ENCODE results near the gene DCP2.
"Not testable (repeated sequence)": the region's sequence is repeated elsewhere in the genome, so short reads cannot be mapped to it uniquely, and the experiment has no call there.

The DCP2 gene

DNA sequence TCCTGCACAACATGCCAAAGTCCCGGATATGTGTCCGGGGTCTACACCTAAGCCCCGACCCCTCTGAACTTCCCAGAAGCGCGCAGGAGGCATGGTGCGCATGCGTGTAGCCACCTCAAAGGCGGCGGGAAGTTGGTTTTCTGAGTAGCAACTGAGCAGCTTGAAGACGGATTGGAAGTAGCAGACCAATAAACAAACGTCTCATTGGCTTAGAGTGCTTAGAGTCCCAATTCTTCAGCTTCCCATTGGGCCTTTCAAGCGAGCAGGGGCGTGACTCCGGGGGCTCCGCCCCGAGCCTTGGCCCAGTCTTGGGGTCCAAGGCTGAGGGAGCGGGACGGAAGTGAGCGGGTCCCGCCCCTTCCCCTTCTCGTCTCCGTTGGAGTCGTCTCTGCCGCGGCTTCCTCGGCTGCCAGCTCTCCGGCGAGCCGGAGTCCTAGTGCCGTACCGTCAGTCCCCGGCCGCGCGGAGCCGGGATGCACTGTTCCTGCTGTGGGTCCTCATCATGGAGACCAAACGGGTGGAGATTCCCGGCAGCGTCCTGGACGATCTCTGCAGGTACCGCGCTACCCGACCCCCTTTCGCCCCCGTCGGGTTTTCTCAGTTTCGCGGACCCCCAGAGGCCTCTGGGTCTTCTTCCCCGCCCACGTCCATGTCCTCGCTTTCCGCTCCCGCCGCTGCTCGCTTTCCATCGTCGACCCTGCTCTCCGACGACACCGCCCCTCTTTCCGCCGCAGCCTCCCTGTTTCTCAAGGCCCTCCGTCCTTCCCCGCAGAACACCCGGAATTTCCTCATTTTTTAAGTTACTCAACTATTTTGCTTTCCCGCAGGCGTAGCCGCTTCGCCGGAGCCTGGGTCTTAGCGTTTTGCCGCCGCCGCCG is at the start of gene DCP2:
DCP2 (plus strand) TSS at position 367 of the 878 bp plus-strand sequence; CDS start at position 503, 136 bp downstream.
- DNase-seq, result peak; percentile 98

DNA sequence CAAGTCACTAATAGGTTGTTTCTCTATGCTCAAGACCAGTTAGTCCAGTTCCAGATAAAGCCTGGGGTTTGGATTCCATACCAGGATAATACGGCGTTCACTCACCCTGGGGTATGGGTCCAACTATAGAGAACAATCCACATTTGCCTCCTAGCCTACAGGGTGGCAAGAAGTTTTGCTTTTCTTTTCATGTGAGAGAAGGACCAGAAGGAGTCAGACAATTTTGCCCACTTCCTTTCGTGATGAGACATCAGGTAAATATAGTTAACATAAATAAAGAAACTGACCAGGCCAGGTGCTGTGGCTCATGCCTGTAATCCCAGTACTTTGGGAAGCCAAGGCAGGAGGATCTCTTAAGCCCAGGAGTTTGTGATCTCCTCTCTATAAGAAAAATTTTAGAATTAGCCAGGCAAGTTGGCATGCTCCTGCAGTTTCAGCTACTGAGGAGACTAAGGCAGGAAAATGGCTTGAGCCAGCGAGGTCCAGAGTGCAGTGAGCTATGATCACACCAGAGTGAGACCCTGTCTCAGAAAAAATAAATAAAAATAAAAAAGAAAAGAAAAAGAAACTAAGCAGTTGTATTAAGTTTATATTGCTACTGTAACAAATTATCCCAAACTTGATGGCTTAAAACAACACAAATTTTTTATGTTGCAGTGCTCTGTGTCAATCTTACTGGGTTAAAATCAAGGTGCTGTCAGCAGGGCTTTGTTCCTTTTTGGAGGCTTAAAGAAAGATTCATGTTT is 47.1 kb upstream of the DCP2 start:
- peak; percentile 3 for DNase-seq

DNA sequence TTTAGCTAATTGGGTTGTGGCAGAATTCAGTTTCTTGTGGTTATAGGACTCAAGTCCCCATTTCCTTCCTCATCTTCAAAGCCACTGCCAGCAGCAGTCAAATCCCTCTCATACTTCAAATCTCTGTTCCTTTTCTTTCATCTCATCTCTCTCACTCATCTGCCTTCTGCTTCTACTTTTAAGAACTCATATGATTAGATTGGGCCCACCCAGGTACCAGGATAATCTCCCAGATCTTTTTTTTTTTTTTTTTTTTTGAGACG is 46.6 kb upstream of the DCP2 start:
- peak; percentile 43 for DNase-seq

DNA sequence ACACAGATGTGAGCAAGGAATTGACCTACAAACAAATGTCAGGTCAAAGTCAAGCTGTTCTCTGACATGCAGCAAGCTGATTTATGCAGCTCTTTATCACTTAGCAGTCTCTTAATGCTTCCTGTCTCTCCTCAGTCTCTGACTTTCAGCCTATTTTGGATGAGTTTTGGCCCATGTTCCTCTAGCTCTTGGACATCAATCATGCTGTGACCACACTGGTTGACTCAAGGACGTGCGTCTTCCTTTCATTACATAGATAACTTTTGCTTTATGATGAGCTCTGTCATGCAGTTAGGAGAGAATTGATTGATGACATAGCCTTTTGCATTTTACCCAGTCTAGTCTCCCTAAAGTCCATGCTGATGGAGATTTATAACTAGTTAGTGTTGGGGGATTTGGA is 45.1 kb upstream of the DCP2 start:
- no peak for DNase-seq

DNA sequence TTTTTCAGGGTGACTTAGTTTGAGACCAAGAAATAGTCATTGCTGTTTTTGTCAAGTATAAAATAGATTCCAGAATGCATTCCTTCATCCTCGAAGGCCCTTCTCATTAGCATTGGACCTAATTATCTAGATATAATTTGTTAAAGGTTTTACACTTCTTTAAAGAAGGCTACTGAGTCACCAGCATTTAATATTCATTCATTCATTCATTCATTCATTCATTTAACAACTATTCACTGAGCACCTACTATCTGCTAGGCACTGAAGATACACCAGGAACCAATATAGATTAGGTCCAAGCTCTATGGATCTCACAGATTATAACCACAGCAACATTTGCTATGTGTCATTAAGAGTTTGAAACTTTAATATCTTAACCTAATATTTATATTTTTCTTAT is 43.5 kb upstream of the DCP2 start:
- no peak for DNase-seq

DNA sequence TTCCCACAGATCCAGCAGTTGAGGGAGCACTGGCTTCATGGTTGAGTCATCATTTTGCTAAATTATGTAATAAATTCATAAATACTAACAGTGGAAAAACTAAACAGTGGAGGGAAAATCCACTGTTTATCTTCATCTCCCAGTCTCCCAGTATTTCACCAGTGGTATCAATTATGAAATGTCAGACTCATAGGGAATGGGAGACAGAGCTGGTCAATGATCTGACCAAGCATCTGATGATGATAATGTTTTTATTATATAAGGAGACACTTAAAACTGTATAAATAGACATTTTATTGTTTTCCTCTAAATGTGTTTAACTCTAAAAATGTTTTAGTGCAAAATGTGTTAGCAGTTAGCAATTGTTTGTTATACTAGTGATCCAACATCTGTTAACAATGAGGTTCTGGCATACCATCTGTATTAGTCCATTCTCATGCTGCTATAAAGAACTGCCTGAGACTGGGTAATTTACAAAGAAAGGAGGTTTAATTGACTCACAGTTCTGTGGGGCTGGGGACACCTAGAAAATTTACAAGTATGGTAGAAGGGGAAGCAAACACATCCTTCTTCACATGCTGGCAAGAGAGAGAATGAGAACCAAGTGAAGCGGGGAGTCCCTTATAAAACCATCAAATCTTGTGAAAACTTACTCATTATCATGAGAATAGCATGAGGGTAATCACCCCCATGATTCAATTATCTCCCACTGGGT is 42.8 kb upstream of the DCP2 start:
- DNase-seq, result no peak

DNA sequence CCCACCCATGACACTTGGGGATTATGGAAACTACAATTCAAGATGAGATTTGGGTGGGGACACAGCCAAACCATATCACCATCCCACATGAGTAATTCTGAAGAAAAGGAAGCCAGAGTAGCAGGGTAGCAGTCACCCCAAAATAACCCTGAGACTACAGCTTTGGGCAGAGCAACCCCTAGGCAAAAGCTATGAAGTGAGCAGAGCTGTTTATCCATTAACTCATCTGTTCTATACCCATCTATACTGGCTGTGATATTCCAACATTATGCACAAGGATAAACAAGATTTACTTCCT is 42.3 kb upstream of the DCP2 start:
- no peak for DNase-seq

DNA sequence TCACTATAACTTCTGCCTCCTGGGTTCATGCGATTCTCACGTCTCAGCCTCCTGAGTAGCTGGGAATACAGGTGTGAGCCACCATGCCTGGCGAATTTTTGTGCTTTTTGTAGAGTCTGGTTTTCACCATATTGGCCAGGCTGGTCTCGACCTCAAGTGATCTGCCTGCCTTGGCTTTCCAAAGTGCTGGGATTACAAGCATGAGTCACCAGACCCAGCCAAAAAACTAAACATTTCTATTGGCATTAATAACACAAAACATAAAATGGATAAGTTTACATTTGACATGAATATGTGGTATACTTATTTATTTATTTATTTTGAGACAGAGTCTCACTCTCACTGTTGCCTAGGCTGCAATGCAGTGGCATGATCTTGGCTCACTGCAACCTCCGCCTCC is 40.9 kb upstream of the DCP2 start:
- no peak for DNase-seq

DNA sequence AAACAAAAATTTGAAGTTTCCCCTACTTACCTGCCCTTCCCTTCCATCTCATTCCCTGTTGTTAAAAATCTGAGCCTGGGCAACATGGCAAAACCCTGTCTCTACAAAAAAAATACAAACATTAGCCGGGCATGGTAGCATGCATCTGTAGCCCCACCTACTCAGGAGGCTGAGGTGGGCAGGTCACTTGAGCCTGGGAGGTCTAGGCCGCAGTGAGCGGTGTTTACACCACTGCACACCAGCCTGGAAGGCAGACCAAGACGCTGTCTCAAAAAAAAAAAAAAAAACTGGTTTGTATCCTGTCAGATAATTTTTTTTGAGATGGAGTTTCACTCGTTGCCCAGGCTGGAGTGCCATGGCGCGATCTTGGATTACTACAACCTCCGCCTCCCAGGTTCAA is 38.3 kb upstream of the DCP2 start:
- DNase-seq, result no peak

DNA sequence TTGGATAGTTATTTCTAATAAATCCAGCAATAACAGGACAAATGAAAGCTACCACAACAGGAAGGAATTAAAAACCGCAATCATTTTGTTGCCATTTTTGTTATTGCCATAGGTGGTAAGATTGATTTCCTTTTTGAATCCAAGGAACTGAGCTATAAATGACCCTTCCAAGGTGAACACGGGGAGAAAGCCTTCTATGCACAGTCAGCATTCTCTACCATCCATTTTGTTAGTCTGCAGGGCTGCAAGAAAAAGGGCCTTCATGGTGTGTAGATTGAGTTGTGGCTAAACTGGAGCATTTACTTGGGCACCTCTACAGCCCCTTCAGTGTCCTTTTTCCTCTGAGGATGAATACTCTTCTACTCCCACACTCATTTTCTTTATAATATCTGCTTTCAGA is 35.9 kb upstream of the DCP2 start:
- DNase-seq, result no peak

DNA sequence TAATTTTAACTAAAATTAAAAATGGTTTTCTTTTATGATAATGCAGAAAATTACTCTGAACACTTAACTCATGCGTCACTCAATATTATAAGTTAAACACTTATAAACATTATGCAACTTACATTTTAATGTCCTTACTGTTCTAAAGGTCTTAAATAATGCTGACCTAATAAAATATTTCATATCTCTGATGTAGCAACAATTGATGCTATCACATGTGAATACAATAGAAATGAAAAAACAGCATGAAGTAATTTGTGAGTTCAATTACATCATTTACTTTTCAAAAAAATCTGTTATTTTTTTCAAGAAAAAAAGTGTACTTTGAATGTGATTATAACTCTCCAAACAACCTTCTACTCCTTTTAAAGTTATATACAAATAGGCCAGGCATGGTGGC is 28.1 kb upstream of the DCP2 start:
- no peak for DNase-seq

DNA sequence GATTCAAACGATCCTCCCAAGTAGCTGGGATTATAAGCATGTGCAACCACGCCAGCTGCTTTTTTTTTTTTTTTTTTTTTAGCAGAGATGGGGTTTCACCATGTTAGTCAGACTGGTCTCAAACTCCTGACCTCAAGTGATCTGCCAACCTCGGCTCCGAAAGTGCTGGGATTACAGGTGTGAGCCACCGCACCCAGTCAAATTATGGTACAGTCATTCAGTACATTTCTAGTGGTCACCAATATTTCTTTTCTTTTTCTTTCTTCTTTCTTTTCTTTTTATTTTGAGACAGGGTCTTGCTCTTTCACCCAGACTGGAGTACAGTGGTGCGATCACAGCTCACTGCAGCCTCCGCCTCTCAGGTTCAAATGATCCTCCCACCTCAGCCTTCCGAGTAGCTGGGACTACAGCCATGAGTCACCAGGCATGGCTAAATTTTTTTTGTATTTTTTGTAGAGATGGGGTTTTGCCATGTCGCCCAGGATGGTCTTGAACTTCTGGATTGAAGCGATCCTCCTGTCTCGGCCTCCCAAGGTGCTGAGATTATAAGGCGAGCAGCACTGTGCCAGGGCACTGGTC is 25.4 kb upstream of the DCP2 start:
- no peak for DNase-seq

DNA sequence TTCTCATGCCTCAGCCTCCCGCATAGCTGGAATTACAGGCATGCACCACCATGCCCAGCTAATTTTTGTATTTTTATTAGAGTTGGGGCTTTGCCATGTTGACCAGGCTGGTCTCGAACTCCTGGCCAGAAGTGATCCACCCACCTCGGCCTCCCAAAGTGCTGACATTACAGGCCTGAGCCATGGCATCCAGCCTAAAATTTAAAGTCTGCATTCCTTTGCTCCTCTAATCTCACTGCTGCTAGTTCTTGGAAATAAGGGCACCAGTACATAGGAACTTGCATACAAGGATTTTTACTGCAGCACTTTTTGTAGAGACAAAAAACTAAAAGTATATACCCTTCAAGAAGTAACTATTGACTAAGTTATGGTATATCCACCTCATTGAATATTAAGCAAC is 20.0 kb upstream of the DCP2 start:
- DNase-seq, result no peak

DNA sequence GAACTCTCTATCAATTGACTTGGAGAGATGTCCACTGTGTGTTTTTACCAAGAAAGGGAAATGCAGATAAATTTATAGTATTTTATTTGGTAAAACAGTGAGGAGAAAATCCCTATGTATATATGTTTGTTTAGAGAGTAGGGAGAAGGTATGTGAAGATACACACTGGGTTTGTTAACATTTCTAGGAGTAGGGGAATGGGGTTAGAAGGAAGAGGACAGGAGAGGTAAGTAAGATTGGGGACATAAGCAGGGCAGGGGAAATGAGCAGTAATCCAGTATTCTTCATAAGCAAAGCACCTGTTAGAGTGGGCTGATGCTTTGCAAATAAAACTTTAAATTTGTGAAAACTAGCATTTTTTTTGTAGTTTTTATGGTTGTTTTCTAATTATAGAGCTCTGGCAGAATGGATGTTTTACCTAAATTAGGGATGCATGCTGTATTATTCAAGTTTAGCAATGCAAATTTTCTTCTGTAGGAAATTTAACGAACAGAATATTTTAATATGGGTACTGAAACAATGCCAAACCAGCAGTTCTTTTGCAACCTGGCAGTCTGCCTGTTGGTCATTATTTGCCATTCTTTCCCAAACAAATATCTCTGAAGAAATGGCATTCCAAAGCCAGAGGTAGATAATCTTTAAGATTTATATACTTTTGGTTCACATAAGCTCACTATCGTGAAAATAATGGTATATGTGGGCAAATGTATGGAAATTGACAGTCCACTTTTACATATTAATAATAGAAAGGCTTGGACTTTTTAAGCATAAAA is 19.4 kb upstream of the DCP2 start:
- no peak for DNase-seq

DNA sequence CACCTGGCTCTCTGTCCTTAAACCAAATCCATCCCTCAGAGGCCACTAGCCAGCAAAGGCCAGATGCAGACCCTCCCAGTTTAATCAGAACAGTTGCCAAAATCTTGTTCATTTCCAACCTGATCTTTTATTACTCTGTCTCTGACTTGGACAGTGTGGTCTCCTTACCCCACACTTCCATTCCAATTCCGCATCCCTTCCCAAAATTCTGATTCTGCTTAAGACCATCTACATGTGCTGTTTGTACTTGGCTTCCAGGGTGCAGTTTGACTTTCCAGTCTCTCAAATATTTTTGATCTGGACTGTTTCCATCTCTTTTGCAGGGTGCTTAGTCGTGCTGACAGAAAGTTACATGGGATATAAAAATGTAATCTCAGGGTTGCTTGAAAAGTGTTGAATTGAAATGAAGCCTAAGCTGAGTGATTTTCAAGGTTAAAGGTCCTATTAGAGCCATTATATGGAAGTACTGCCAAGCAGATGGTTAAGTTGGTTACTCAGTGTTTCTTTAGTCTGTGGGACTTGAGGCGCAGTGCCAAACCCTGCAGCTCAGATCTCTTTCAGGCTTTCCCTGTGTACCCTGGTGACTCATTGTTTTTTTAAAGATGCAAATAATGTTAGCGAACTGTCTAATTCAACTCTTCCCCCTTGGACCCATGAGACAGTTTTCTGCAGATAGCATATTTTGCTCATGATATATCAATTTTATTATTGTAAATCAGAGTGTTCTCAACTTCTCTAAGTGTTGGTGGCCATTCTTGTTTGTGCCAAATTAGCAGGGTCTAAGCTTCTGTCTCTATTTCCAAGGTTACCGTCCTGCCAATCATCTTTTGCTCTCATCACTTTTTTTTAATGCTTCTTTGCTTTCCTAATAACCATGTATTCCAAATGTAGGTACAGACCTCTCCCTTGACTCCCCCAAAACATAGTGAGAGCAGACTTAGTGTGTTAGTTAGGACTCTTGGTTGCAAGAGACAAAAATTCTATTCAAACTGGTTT is 18.2 kb upstream of the DCP2 start:
- peak; percentile 32 for DNase-seq

DNA sequence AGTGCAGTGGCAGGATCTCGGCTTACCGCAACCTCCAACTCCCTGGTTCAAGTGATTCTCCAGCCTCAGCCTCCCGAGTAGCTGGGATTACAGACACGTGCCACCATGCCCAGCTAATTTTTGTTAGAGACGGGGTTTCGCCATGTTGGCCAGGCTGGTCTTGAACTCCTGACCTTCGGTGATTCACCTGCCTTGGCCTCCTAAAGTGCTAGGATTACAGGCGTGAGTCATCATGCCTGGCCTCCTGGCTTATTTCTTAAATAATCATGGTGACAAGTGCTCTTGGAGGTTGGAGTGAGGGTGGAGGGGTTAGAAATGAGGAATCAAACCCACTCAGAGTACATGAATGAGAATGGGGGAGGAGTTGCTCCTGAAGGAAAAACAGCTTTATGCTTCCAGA is 16.7 kb upstream of the DCP2 start:
- DNase-seq, result not testable (repeated sequence)

DNA sequence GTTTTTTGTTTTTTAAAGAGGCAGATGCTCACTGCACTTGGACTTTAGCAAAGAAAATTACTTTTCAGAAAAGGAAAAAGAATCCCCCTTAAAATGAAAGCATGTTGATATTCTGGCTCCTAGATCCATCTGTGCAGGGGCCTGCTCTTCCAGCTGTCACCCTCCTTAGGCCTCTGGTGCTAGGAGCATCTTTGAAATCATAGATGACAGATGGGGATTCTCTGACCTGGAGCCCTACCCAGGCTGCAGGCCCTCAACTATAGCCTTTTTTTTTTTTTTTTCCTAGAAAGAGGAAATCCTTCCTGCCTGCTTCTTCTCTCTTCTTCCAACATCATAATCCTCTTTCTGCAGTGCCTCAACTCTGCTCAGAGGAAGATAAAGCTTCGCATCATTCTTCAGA is 16.3 kb upstream of the DCP2 start:
- no peak for DNase-seq

DNA sequence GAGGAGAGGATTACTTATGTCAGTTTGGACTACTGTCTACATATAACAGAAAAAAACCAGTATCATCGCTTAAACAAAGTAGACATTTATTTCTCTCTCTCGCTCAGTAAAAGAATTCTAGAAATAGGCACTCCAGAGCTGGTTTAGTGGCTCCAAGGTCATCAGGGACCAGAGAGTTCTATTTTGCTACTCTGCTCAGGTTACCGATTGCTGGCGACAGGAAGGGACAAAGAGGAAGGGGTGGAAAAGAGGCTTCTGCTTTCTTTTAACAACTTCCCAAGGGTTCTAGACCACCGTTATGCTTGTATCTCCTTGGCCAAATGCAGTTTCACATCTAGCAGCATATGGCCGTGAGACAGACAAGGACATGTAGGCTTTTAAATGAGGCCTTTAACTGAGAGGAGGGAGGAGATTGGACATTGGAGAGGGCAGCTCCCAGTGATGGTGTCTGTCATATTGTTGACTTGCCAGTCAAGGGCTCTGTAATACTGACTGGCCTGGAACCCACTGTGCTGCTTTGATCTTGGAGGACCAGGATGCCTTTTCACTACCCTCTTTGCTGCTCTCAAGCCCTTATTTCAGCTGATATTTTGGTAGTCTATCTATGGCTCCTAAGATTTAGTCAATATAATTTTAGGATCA is 15.6 kb upstream of the DCP2 start:
- DNase-seq, result no peak

DNA sequence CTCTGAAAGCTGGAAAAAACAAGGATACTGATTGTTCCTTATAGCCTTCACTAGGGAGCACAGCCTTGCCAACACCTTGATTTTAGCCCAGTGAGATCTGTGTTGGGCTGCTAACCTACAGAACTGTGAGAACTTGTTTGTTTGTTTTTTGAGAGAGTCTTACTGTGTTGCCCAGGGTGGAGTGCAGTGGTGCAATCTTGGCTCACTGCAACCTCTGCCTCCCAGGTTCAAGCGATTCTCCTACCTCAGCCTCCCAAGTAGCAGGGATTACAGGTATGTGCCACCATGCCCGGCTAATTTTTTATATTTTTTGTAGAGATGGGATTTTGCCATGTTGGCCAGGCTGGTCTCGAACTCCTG is 13.2 kb upstream of the DCP2 start:
- DNase-seq, result not testable (repeated sequence)

DNA sequence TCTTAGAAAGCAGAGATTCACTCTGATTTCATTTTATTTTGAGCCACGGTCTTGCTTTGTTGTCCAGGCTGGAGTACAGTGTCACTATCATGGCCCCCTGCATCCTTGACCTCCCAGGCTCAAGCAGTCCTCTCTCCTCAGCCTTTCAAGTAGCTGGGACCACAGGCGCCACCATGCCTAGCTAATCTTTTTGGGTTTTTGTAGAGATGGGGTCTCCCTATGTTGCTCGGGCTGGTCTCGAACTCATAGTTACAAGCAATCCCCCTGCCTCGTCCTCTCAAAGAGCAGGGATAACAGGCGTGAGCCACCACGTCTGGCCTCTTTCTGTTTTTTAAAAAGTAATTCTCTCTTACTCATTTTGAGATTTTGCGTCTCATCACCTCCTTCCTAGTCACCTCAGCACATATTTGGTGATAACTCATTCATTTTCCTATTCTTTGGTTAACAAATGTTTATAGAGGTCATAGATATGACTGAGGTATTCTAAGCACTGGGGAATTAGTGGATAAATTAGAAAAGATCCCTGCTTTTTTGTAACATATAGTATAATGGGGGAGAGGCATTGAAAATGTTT is 10.8 kb upstream of the DCP2 start:
- no peak for DNase-seq

All from CD4-positive, alpha-beta T cell treated with Interleukin-6 for 4 hours (primary cell).